Parathyroid adenoma (tissue), 2 donors: Measurements from ENCODE around the gene ZBP1.

Experiments used
- H2AFZ ChIP-seq: fragments of 300-600 bp; sonication (generic); one replicate; pipeline ENCODE4 v1.7.0; 2017; ENCODE audit warnings: antibody characterized with exemption, mild to moderate bottlenecking
- H3K27ac ChIP-seq: fragments of 300-600 bp; sonication (generic); one replicate; pipeline ENCODE4 v1.7.0; 2017
- H3K27me3 ChIP-seq: fragments of 300-600 bp; sonication (generic); one replicate; pipeline ENCODE4 v1.7.0; 2017; ENCODE audit warnings: low read length; ENCODE audit not compliant: control insufficient read depth, insufficient read depth
- H3K36me3 ChIP-seq: fragments of 300-600 bp; sonication (generic); one replicate; pipeline ENCODE4 v1.7.0; 2017; ENCODE audit warnings: low read length; ENCODE audit not compliant: control insufficient read depth, insufficient read depth
- H3K4me1 ChIP-seq: fragments of 300-600 bp; sonication (generic); one replicate; pipeline ENCODE4 v1.7.0; 2017; ENCODE audit warnings: control low read depth
- H3K4me2 ChIP-seq: fragments of 300-600 bp; sonication (generic); one replicate; pipeline ENCODE4 v1.7.0; 2017; ENCODE audit warnings: low read length
- H3K4me3 ChIP-seq: fragments of 300-600 bp; sonication (generic); one replicate; pipeline ENCODE4 v1.7.0; 2017; ENCODE audit warnings: low read depth, low read length
- H3K79me2 ChIP-seq: fragments of 300-600 bp; sonication (generic); one replicate; pipeline ENCODE4 v1.7.0; 2017; ENCODE audit warnings: control low read depth
- H3K9ac ChIP-seq: fragments of 300-600 bp; sonication (generic); one replicate; pipeline ENCODE4 v1.7.0; 2017; ENCODE audit warnings: mild to moderate bottlenecking
- H3K9me3 ChIP-seq: fragments of 300-600 bp; sonication (generic); one replicate; pipeline ENCODE4 v1.7.0; 2017; ENCODE audit warnings: low read length; ENCODE audit not compliant: control insufficient read depth
- CTCF ChIP-seq: fragments of 300-600 bp; sonication (generic); IDR thresholded peaks from one replicate; pipeline ENCODE4 v1.7.0; 2017; ENCODE audit warnings: antibody characterized with exemption, mild to moderate bottlenecking
- donor health status: primary hyperparathyroidism.

ZBP1 gene

GRCh38 chr20:57620274-57620990 lies at the start of gene ZBP1:
Gene ZBP1, minus strand, starts transcription at chr20:57620426. Its CDS starts 131 bp downstream, at chr20:57620295.
- Histone ChIP-seq H3K27me3 (no peaks in the 10 kb centered on the region), H2AFZ (no peak within 1 kb of the TSS), H3K36me3 (no peaks in the 10 kb centered on the region), H3K79me2 (no peaks in the 10 kb centered on the region), H3K9me3 (no peaks in the 10 kb centered on the region), H3K4me1 (no peaks in the 10 kb centered on the region), H3K4me2 (no peak within 1 kb of the TSS), H3K4me3 (no peak within 1 kb of the TSS), H3K27ac (no peak within 1 kb of the TSS), H3K9ac (no peak within 1 kb of the TSS)
- TF ChIP-seq CTCF = no peak

- no peaks in the 10 kb centered on the region for H3K79me2 ChIP-seq
- H3K27me3 ChIP-seq = no peaks in the 10 kb centered on the region
- no peaks in the 10 kb centered on the region for H3K9me3 ChIP-seq
Measured at GRCh38 chr20:57669632-57670031, 49.4 kb upstream of the ZBP1 start.

GRCh38 chr20:57667924-57668782 lies 47.9 kb upstream of the ZBP1 start:
- Histone ChIP-seq H3K9me3 (no peaks in the 10 kb centered on the region), H2AFZ (no peak overlapping the region), H3K27ac (no peak overlapping the region), H3K9ac (no peak overlapping the region), H3K4me3 (no peak overlapping the region), H3K36me3 (no peaks in the 10 kb centered on the region), H3K4me1 (no peaks in the 10 kb centered on the region), H3K4me2 (no peak overlapping the region), H3K79me2 (no peaks in the 10 kb centered on the region), H3K27me3 (no peaks in the 10 kb centered on the region)
- TF ChIP-seq CTCF = no peak

More at GRCh38 chr20:57669632-57670031, 49.4 kb upstream of the ZBP1 start:
- no peak overlapping the region for H3K4me3 ChIP-seq
- no peak overlapping the region for H2AFZ ChIP-seq
- no peaks in the 10 kb centered on the region for H3K36me3 ChIP-seq
- TF ChIP-seq CTCF = no peak
- no peak overlapping the region for H3K27ac ChIP-seq
- H3K9ac ChIP-seq = no peak overlapping the region
- no peak overlapping the region for H3K4me2 ChIP-seq
- H3K4me1 ChIP-seq = no peaks in the 10 kb centered on the region

GRCh38 chr20:57667388-57667787 lies 47.2 kb upstream of the ZBP1 start:
- TF ChIP-seq CTCF = no peak
- Histone ChIP-seq H2AFZ (no peak overlapping the region), H3K79me2 (no peaks in the 10 kb centered on the region), H3K4me2 (no peak overlapping the region), H3K27ac (no peak overlapping the region), H3K9ac (no peak overlapping the region), H3K36me3 (no peaks in the 10 kb centered on the region), H3K4me1 (no peaks in the 10 kb centered on the region), H3K4me3 (no peak overlapping the region), H3K9me3 (no peaks in the 10 kb centered on the region), H3K27me3 (no peaks in the 10 kb centered on the region)
